GM19238 (cell line): Measurements from ENCODE around the gene TOGARAM2.
A peak's percentile ranks its signal among the peaks of the same experiment; 100 is the strongest.

Experiments used
- DNase-seq: peaks from one replicate; pipeline ENCODE4 v3.0.0; 2011; ENCODE audit warnings: low spot score; ENCODE audit not compliant: insufficient read length

Gene TOGARAM2

GRCh38 chr2:28981016-28981441 lies at the start of gene TOGARAM2:
TOGARAM2 (plus strand) TSS chr2:28981298; CDS start chr2:28994835, 13,537 bp downstream.
- DNase-seq = no peak

- DNase-seq = no peak
Observed at GRCh38 chr2:28934769-28935168, 46.3 kb upstream of the TOGARAM2 start.

GRCh38 chr2:28941008-28941407 lies 40.1 kb upstream of the TOGARAM2 start:
- DNase-seq = no peak

GRCh38 chr2:28944535-28945248 lies 36.4 kb upstream of the TOGARAM2 start:
- DNase-seq = no peak

DNA sequence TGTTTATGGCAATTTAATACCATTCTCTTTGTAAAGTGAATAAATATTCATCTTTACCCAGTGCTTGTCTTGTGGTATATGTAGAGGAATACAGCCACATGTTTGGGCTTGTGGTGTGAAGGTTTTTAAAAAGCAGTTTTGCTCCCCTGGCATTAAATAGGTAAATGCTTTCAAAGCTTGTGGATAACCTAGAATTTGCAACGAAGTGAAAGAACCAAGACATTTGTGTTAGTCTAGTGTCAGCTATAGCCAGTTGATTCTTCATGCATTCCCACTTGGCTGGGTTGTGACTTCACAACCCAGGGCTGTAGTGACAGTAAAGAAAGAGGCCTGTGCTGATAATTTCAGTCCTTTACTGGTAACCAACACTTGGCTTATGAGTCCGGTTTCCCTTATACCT lies 32.9 kb upstream of the TOGARAM2 start:
- no peak for DNase-seq

DNA sequence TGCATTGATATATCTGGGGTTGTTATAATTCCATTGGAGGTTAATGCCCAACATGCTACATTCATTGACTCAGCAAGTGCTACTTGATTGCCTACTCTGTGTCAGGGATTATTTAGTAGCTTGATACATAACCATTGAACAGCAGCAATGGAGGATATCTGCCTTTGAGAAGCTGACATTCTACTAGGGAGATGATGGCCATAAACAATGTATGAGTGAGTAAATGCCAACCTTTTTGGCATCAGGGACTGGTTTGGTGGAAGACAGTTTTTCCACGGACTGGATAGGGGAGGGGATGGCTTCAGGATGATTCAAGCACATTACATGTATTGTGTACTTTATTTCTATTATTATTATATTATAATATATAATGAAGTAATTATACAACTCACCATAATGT lies 31.9 kb upstream of the TOGARAM2 start:
- DNase-seq = no peak

DNA sequence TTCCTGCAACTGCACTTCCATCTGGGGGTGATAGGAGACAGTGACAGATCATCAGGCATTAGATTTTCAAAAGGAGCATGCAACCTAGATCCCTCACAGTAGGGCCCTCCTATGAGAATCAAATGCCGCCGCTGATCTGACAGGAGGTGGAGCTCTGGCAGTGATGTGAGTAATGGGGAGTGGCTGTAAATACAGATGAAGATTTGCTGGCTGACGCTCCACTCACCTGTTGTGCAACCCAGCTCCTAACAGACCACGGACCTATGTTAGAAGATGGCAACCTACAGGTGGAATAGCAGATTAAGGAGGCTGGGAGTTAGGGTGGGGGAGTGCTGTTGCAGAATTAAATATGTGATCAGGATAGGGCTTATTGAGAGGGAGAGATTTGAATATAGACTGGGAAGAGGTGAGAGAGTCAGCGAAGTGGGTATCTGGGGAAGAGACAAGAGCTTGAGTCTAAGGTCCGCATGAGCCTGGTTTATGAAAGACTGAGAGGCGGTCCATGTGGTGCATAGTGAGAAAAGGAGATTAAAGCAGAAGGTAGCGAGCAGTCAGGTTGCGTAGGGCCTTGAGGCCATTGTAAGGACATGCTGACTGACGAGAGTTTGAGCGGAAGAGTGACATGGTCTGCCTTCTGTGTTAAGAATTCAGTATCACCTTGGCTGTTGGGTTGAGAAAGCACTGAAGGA lies 31.3 kb upstream of the TOGARAM2 start:
- DNase-seq = no peak

GRCh38 chr2:28950941-28951630 lies 30.0 kb upstream of the TOGARAM2 start:
- DNase-seq = no peak

DNA sequence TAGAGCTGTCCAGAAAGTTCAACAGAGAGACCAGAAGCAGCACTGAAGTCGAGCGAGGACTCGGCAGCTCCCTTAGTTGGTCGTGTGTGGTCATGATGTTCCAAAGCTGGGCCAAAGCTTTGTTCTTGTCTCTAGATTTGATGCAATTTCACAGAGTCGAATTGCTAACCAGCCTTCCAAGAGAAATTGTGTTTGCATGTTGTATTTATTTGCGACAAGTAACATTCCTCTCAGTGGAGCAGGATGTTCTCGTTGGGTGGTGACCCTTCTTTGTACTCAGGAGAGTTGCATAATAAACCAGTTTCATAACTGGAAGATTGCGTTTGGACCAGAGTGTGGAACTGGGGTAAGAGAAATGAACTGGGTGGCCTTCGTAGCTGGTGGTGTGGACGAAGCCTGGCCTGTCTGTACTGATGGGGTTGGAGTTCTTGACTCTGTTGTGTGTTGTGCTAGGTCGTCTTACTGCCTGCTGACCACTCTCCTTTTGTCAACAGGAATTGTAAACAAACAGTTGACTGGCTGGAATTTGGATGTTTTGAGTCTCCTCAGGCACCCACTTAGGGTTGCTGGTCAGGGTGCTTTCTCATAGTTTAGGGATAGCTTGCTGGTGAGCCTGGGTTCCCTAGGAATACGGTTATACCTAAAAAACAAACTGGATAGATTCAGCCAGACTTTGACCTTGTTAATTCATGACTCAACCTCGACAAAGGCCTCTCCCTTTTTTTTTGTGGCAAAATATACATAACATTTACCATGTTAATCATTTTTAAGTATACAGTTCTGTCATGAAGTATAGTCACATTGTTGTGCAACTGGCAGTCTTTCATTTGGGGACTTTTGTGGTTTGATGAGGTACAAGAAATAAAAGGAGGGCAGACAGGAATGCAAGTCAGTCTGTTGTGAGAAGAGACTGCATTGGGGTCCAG lies 28.9 kb upstream of the TOGARAM2 start:
- no peak for DNase-seq

DNA sequence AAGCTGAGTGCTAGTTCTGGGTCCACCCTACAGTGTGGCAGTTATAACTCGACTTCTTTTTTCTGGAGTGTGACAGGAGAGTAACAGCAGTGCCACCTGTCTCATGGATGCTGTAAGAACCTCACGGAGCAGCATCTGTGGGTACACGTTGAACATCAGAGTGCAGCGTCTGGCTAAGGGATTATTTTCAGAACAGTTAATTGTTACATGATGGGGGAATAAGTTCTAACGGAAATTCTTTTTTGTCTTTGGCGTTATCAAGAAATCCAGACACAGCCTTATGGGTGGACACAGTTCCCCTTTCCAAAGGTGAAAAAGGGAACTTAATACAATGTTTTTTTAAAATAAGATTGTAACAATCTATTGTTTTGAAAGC lies 28.3 kb upstream of the TOGARAM2 start:
- no peak for DNase-seq

DNA sequence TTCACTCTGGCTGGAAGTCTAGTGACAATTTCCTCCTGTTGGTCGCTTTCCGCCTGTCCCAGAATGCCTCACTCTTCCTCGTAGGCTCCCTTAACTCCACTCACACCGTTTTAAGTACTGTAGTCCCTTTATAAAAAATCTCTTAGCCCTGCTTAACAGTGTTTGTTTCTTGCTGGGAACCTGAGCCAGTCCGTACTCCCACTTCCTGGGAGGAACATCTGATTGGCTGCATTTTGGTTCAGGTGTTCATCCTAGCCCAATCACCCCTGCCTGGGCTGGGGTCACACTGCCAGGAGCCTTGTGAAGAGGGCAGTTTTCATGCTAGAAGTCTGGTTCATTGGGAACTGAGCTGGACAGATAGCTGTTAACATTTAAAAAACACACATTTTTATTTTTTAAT lies 25.6 kb upstream of the TOGARAM2 start:
- no peak for DNase-seq

DNA sequence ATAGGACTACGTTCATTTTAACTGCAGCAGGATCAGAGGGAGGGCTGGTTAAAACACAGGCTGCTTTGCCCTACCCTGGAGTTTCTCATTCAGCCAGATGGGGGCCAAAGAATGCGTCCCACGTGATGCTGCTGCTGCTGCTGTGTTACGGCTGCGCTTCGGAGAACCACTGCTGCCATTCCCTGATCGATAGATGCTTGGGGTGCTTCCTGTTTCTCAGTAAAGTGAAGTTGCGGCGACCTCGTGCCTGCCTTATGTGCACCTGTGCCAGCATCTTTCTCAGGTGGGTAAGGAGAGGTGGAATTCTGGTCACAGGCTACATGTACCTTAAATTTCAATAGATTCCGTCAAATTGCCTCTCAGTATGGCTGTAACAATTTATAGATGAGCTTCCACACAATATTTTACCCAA lies 24.7 kb upstream of the TOGARAM2 start:
- no peak for DNase-seq

DNA sequence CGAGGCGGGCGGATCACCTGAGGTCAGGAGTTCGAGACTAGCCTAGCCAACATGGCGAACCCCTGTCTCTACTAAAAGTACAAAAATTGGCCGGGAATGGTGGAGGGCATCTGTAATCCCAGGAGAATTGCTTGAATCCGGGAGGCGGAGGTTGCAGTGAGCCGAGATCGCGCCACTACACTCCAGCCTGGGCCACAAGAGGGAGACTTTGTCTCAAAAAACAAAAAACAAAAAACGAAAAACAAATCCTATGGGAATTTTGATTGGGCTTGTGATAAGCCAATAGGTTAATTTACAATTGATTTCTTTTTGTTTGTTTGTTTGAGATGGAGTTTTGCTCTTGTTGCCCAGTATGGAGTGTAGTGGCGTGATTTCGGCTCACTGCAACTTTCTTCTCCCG lies 24.2 kb upstream of the TOGARAM2 start:
- DNase-seq = no peak

DNA sequence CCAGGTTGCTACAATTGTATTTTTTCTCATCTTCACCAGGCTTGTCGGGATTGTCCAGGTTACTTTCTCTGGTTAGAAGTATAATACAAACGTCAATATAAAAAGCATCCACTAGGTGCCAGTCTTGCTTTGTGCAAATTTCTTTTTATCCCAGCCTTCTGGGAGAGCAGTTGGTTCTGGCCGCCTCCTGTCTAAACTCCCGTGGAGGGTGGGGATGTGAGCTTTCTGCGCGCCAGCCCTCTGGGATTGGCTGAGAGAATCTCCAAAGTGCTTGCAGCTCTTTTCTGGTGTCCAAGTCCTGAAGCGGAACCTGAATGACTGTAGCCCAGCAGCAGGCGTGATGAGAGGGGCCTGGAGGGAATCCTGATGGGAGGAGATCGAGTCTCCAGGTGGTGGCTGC lies 22.4 kb upstream of the TOGARAM2 start:
- peak; percentile 59 for DNase-seq

DNA sequence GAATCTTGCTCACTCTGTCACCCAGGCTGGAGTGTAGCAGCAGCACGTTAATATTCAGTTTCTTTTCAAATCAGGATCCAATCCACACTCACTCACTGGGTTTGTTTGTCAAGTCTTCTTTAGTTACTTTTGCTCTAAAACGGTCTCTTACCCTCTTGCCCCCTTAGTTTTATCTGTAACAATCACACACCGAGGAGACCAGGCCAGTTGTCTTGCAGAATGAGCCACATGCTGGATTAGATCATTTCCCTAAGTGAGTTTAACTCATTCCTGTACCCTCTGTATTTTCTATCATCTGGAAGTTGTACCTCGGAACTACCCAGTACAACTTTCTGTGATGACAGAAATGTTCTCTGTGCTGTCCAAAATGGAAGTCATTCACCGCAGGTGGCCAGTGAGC lies 20.7 kb upstream of the TOGARAM2 start:
- DNase-seq = no peak

DNA sequence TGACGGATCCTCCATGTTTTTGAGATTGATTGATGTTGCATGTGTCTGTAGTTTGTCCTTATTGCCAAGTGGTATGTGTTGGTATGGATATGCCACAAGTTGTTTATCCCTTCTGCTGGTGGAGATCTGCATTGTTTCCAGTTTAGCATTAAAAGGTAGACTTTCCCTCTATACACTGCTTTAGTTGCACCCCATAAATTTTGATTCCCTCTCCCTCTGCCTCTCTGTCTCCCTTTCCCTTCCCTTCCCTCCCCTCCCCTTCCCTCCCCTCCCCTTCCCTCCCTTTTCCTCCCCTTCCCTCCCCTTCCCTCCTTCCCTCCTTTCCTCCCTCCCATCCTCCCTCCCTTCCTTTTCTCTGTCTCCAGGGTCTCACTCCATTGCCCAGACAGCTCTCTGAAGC lies 18.6 kb upstream of the TOGARAM2 start:
- DNase-seq = no peak

DNA sequence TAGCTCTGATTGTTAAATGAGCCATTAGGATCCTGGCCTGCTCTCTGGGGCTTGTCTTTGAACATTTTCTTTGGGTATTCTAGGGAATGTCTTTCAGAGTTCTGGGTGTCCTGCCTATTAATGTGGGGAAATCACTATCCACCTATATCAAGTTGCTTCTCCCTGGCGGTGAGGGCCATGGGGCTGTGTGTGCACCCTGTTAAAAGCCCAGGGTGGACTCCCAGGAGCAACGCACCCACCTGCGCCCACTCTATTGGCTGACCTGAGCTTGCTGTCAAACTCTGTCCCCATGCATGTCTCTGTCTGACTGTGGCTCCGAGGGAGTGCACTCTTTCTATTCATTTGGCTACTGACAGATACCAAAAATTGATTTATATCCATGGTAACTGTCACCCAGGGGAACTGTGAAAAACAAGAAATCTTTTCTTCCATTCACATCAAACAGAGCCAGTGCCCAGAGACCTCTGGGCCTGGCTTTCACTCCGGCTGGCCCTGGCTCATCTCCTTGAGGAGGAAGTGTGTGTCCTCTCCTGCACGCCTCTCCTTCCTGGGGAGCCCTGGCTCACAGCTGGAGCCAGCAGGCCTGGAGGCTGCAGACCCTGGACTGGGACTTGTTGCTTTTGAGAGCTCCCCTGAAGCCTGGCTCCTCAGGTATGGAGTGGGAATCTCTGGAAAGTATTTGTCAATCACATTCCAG lies 10.5 kb upstream of the TOGARAM2 start:
- DNase-seq = no peak

- DNase-seq = no peak
Observed at GRCh38 chr2:28972778-28973335, 8.2 kb upstream of the TOGARAM2 start.

DNA sequence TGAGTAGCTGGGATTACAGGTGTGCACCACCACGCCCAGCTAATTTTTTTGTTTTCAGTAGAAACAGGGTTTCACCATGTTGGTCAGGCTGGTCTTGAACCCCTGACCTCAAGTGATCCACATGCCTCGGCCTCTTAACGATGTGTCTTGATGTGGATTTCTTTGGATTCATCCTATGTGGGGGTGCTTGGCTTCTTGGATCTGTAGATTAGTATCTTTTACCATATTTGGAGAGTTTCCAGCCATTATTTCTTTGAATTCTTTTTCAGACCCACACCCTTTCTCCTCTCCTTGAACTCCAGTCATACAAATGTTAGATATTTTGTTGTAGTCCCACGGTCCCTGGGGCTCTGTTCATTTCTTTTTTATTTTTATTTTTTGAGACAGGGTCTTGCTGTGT lies 6.8 kb upstream of the TOGARAM2 start:
- no peak for DNase-seq

- DNase-seq = no peak
Observed at GRCh38 chr2:28975671-28976070, 5.4 kb upstream of the TOGARAM2 start.

DNA sequence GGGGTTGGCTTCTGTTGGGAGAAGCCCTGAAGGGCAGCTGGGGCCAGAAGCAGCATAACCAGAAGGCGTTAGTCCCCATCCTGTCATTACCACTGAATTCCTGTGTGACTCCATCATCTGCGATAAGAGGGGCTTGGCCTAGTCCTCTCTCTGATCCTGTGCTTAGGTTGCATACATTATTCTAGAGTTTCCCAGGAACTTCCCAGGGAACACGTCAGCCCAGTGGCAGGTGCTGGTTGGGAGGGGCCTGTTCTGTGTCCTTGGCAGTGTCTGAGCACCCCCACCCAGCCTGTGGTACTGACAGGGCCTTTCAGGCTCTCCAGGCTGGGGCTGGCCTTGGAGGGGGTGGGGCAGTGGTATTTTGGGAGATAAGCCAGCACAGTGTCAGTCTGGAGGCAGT lies 4.5 kb upstream of the TOGARAM2 start:
- no peak for DNase-seq
